BE2C (cell line): Measurements from ENCODE around the gene LGMN.

ENCODE experiments used
- DNase-seq: peaks from one replicate; pipeline ENCODE4 v3.0.0-alpha.2; 2020
- H3K27me3 ChIP-seq: fragments of 250-450 bp; sonication (Bioruptor Pico); 2 replicates; pipeline ENCODE4 v1.5.1; 2020; ENCODE audit warnings: mild to moderate bottlenecking
- H3K36me3 ChIP-seq: fragments of 250-450 bp; sonication (Bioruptor Pico); 2 replicates; pipeline ENCODE4 v1.5.1; 2020; ENCODE audit warnings: mild to moderate bottlenecking
- H3K4me1 ChIP-seq: fragments of 250-450 bp; sonication (Bioruptor Pico); 2 replicates; pipeline ENCODE4 v1.5.1; 2020
- H3K4me3 ChIP-seq: 2 replicates; pipeline ENCODE4 v1.5.1; 2011; ENCODE audit warnings: low read depth, low read length
- H3K9me3 ChIP-seq: fragments of 250-450 bp; sonication (Bioruptor Pico); 2 replicates; pipeline ENCODE4 v1.5.1; 2020
- TF ChIP-seq, protein P1 (sequence below): IDR thresholded peaks from 2 replicates; pipeline ENCODE4 v1.5.1; 2012; ENCODE audit warnings: mild to moderate bottlenecking, low read depth, low read length

Gene LGMN

DNA sequence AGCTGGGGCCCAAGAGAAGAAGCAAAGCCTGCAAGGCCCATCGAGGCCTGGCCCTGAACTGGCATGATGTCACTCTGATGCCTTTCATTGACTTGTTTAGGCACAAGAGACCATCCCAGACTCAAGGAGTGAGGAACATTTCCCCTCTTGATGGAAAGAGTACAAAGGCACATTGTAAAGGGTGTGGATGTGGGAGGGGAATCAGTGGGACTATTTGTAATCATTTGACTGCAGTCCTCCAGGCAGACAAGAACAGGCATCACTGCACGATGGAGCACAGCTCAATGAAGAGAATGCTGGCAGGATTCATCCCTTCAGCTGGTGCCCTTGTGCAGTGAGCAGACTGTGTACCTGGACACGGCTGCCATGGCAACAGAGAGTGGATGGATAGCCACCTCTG is 87.9 kb downstream of the LGMN start:
- H3K36me3 ChIP-seq, result no peaks in the 10 kb centered on the region
- H3K4me1 ChIP-seq, result no peaks in the 10 kb centered on the region

DNA sequence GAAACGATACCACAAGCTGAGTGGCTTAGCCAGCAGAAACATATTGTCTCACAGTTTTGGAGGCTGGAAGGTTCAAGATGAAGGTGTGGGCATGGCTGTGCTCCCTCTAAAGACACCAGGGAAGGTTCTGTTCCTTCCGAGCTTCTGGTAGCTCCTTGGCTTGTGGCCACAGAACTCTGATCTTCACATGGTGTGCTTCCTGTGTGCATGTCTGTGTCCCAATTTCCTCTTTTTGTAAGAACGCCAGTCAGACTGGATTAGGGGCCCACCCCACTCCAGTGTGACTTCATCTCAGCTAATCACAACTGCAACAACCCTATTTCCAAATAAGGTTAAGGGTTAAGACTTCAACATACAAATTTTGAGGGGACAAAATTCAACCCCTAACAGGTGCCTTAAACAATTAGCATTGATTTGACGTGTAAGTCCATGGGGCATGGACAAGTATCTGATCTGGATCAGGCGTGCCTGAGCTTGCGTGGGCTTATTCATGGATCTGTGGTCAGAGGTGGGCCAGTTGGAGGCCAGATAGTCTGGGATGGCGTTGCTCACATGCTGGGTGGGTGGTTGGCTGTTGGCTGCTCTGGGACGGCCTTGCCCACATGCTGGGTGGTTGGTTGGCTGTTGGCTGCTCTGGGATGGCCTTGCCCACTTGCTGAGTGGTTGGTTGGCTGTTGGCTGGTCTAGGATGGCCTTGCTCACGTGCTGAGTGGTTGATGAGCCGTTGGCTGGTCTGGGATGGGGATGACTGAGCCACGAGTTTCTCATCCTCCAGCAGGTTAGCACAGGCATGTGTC is 88.5 kb downstream of the LGMN start:
- no peaks in the 10 kb centered on the region for H3K36me3 ChIP-seq
- no peaks in the 10 kb centered on the region for H3K9me3 ChIP-seq
- DNase-seq, result no peak
- H3K4me1 ChIP-seq, result no peaks in the 10 kb centered on the region
- peaks cover 16% of the 10 kb centered on the region for H3K27me3 ChIP-seq
- TF ChIP-seq, protein P1, sequence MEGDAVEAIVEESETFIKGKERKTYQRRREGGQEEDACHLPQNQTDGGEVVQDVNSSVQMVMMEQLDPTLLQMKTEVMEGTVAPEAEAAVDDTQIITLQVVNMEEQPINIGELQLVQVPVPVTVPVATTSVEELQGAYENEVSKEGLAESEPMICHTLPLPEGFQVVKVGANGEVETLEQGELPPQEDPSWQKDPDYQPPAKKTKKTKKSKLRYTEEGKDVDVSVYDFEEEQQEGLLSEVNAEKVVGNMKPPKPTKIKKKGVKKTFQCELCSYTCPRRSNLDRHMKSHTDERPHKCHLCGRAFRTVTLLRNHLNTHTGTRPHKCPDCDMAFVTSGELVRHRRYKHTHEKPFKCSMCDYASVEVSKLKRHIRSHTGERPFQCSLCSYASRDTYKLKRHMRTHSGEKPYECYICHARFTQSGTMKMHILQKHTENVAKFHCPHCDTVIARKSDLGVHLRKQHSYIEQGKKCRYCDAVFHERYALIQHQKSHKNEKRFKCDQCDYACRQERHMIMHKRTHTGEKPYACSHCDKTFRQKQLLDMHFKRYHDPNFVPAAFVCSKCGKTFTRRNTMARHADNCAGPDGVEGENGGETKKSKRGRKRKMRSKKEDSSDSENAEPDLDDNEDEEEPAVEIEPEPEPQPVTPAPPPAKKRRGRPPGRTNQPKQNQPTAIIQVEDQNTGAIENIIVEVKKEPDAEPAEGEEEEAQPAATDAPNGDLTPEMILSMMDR, result no peak
- no peak overlapping the region for H3K4me3 ChIP-seq

More for the DNA sequence above, 87.9 kb downstream of the LGMN start:
- TF ChIP-seq, protein P1, result no peak
- Histone ChIP-seq H3K27me3 (peaks cover 17% of the 10 kb centered on the region), H3K9me3 (no peaks in the 10 kb centered on the region), H3K4me3 (no peak overlapping the region)
- no peak for DNase-seq

DNA sequence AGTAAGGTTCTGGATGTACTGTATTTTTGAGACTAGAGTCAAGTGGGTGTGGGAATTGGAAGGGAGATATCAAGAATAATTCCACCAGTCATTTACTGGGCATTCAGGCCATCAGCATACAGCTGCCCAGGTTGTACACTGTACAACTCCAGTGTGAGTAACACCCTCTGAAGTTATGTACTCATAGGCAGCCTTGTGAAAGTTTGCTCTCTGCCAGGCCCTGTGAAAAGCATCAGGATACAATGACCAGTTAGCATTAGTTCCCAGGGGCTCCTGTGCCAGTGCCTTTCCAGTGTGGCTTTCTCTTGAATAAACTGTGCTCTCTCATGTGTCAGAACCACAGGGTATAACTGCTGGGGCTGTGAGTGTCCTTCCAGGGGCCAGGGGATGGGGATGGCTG is 89.7 kb downstream of the LGMN start:
- DNase-seq, result no peak
- Histone ChIP-seq H3K27me3 (peaks cover 9% of the 10 kb centered on the region), H3K4me1 (no peaks in the 10 kb centered on the region), H3K4me3 (no peak overlapping the region), H3K9me3 (no peaks in the 10 kb centered on the region), H3K36me3 (no peaks in the 10 kb centered on the region)
- TF ChIP-seq, protein P1, result no peak

DNA sequence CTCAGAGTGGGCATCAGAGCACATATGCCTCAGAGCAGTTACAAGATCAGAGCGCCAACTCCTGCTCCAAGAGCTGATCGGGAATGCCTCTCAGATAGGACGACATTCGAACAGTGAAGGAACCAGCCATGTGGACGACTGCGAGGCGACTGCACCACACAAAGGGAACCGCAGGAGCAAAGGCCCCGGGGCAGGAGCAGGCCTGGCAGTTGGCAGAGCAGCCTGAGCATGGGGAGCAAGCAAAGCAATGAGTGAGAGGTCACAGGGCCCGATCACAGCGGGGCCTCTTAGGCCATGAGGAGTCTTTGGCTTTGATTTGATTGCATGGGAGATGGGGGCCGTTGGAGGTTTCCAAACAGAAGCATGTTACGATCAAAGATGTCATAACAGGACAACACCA is 90.3 kb downstream of the LGMN start:
- Histone ChIP-seq H3K36me3 (no peaks in the 10 kb centered on the region), H3K4me3 (no peak overlapping the region), H3K9me3 (no peaks in the 10 kb centered on the region), H3K4me1 (no peaks in the 10 kb centered on the region), H3K27me3 (peaks cover 3% of the 10 kb centered on the region)
- TF ChIP-seq, protein P1, result no peak
- DNase-seq, result no peak

DNA sequence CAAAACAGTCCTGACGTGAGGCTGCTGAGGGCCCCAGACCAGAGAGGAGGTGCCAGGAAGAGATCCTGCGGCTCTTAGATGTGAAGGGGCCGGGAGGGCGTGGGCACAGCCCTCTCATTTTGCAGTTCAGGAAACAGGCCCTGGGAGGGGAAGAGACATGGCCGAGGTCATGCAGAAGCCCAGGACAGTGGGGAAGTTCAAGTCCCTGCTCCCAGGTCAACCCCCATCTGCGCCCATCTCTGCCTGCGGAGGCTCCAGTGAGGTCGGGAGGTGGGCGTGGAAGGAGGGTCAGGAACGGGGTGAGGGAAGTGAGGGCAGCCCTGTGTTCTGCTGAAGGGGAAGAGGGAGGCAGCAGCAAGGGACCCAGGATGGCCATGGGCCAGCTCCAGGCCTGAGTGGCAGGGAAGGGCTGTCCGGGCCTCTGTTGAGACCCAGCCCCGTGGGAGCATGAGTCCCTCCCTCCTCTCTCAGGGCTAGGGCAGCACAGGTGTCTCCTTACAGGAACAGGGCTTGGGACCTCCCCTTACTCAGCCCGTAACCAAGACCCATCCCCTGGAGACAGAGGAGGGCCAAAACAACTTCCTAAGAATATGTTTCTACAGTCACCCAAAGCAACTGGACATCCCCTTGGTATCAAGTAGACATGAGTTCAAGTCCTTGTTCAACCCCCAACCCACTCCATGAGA is 90.8 kb downstream of the LGMN start:
- no peak for DNase-seq
- no peaks in the 10 kb centered on the region for H3K36me3 ChIP-seq
- TF ChIP-seq, protein P1, result no peak
- no peaks in the 10 kb centered on the region for H3K4me1 ChIP-seq
- H3K9me3 ChIP-seq, result no peaks in the 10 kb centered on the region
- H3K4me3 ChIP-seq, result no peak overlapping the region
- H3K27me3 ChIP-seq, result peaks cover 3% of the 10 kb centered on the region; the same call in 1 of the 2 replicates
